Measurements from ENCODE around the gene HDHD5. TPM values are rescaled to one million over a fixed set of nuclear protein-coding genes. Genes with fewer than 3 reads are reported as not detected.

HDHD5 gene
- total and polyA plus RNA-seq, 10 of the 15 experiments (the other 5 are each of a cell fraction or from before 2014, with no cell fraction given) = 1.7 to 68.0 (median 49.9) TPM

- H3K4me2 ChIP-seq (ENCODE audit: control insufficient read depth, insufficient read depth) = no peak overlapping the region
- intact Hi-C loops (cut with micrococcal nuclease; ENCODE audit: unreplicated experiment) (no loop called here), in situ Hi-C loops (cut with MboI) (no loop called here)
- FAIRE-seq (no peak), ATAC-seq (no peak), DNase-seq (ENCODE audit: low read depth, low spot score) (no peak)
- no peak overlapping the region for H2AFZ ChIP-seq (ENCODE audit: control insufficient read depth, low read depth, low read length)
- no TSS peak for BruUV-seq (replicated peaks)
- SMC1A ChIA-PET (ENCODE audit: uncharacterized antibody, unreplicated experiment) = no interaction called here
- 97% methylated on average over 6 of the region's 6 CpGs for WGBS (ENCODE audit: insufficient coverage, insufficient replicate concordance, low lambda C conversion rate, missing lambda C conversion rate)
- RAD21 ChIA-PET (ENCODE audit: unreplicated experiment) = no interaction called here
- POLR2A ChIA-PET = no interaction called here
- H3K4me3 ChIP-seq = no peak overlapping the region
- H3K27me3 ChIP-seq (replicated peaks in 1 of 2; ENCODE audit: control insufficient read depth in 2 of 2, insufficient read depth in 2 of 2, low read length in 1 of 2) = no peaks in the 10 kb centered on the region
- no peak overlapping the region for H3K9ac ChIP-seq (ENCODE audit: control insufficient read depth, insufficient read depth, low read length)
- no peaks in the 10 kb centered on the region for H4K20me1 ChIP-seq (ENCODE audit: control insufficient read depth, insufficient read depth)
- CTCF ChIA-PET = no interaction called here
- no peaks in the 10 kb centered on the region for H3K79me2 ChIP-seq (ENCODE audit: control insufficient read depth, insufficient read depth, low read length)
- H3K27ac ChIP-seq (ENCODE audit: control insufficient read depth, insufficient read depth) = no peak overlapping the region
- no peaks in the 10 kb centered on the region for H3K9me3 ChIP-seq (replicated peaks; ENCODE audit: control insufficient read depth, insufficient read depth, low read length)
- no peaks in the 10 kb centered on the region for H3K4me1 ChIP-seq (ENCODE audit: control insufficient read depth, insufficient read depth, low read length)
- TF ChIP-seq MXI1 (IDR thresholded peaks at IDR 0.05; ENCODE audit: low read depth, low read length) (no peak), POLR2AphosphoS2 (IDR thresholded peaks at IDR 0.05; ENCODE audit: low read depth, low read length) (no peak), HCFC1 (IDR thresholded peaks at IDR 0.05; ENCODE audit: low read length) (no peak), POLR2AphosphoS5 (IDR thresholded peaks at IDR 0.05; ENCODE audit: low read length) (no peak), SREBF1 (IDR thresholded peaks at IDR 0.05; ENCODE audit: low read length) (no peak), CBX3 (IDR thresholded peaks at IDR 0.05; ENCODE audit: borderline replicate concordance, low read depth) (no peak), ZBTB11 (CRISPR knock-in tag; IDR thresholded peaks at IDR 0.05) (no peak), EZH2 (IDR thresholded peaks at IDR 0.05; ENCODE audit: borderline replicate concordance, control insufficient read depth, low read depth, low read length) (no peak), ZNF217 (IDR thresholded peaks at IDR 0.05) (no peak), ZNF207 (IDR thresholded peaks at IDR 0.05; ENCODE audit: borderline replicate concordance) (no peak), E2F8 (IDR thresholded peaks at IDR 0.05; ENCODE audit: low read depth, partially characterized antibody) (no peak), FOXK2 (IDR thresholded peaks at IDR 0.05) (no peak)
- H3K36me3 ChIP-seq (ENCODE audit: control insufficient read depth in 2 of 2, insufficient read depth in 2 of 2, low read length in 1 of 2) = peaks cover 11 to 21% of the 10 kb centered on the region in 2 experiments
Observed at GRCh38 chr22:17107547-17107810, 51.6 kb downstream of the HDHD5 start.
